ENCODE data around the gene TIMP4. TPM values are rescaled to one million over a fixed set of nuclear protein-coding genes. Genes with fewer than 3 reads are reported as not detected.

TIMP4 gene
- total and polyA plus RNA-seq, 8 donors, result 2.6 to 13.4 (median 7.3) TPM

GRCh38 chr3:12191559-12191958 lies 32.8 kb upstream of the TIMP4 start:
- H3K4me3 ChIP-seq, result no peak overlapping the region
- intact Hi-C loops (cut with DNase I; ENCODE audit: low total_unique reads), result no loop called here
- TF ChIP-seq POLR2A (IDR thresholded peaks at IDR 0.05) (no peak), CTCF (IDR thresholded peaks at IDR 0.05) (no peak), POLR2AphosphoS5 (IDR thresholded peaks at IDR 0.05) (no peak), EP300 (IDR thresholded peaks at IDR 0.05) (no peak)
- no peaks in the 10 kb centered on the region for H3K27me3 ChIP-seq
- no peak for DNase-seq
- WGBS, 5 donors, result 85 to 94% (median 89%) methylated on average over 5 of the region's 5 CpGs
- no peak overlapping the region for H3K27ac ChIP-seq
- H3K36me3 ChIP-seq, result no peaks in the 10 kb centered on the region
- H3K9me3 ChIP-seq, result no peaks in the 10 kb centered on the region
- H3K4me1 ChIP-seq, result peaks cover 29 to 56% (median 37%) of the 10 kb centered on the region in 4 donors

DNA sequence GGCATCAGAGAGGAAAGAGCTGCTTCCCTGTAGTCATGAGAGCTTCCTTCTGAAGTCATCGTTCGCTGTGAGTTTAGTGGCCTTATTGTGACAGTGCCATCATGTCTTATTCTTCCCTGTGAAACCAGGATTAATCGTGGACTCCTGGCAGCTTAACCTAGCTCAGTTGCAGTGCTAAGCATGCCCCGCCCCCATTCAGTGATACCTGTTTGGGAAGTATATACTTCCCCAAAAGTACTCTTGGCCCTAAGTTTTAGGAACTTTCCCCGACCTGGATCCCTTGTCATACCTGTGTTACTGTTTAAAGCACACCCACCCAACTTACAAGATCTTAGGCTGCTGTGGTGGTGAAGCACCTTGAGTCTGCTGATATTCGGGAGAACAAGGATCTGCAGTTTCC lies 32.1 kb upstream of the TIMP4 start:
- Histone ChIP-seq H3K4me1 (peaks cover 29 to 56% (median 37%) of the 10 kb centered on the region in 4 donors), H3K36me3 (no peaks in the 10 kb centered on the region), H3K27me3 (no peaks in the 10 kb centered on the region), H3K4me3 (no peak overlapping the region), H3K9me3 (no peaks in the 10 kb centered on the region), H3K27ac (no peak overlapping the region)
- TF ChIP-seq POLR2AphosphoS5 (IDR thresholded peaks at IDR 0.05) (no peak), POLR2A (IDR thresholded peaks at IDR 0.05) (no peak), CTCF (IDR thresholded peaks at IDR 0.05) (no peak), EP300 (IDR thresholded peaks at IDR 0.05) (no peak)
- no peak for DNase-seq
- 84 to 90% (median 86%) methylated on average over 6 of the region's 6 CpGs for WGBS, 5 donors
- intact Hi-C loops (cut with DNase I; ENCODE audit: low total_unique reads), result no loop called here

DNA sequence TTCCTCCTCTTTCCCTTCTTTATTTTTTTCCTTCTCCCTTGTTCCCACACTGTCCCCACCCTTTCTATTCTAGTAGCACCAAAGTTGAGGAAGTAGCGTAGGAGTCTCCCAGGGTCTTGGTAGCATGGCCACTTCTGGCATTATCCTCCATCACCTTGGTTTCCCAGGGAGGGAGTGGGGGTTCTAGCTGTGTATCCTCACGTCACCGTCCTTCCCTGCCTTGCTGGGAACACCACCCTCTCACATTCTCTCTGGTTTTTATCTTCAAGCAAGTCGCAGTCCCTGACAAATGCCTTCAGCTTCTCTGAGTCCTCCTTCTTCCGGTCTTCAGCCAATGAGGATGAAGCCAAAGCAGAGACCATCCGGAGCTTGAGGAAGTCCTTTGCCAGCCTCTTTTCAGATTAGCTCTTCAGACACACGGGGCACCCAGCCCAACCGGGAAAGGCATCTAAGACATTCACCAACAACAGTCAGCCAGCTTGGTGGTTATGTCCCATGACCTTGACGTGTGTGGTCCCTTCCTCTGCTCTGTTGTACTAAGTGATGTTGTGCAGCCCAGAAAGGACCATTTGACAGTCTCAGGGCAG lies 31.6 kb upstream of the TIMP4 start:
- Histone ChIP-seq H3K4me3 (no peak overlapping the region), H3K4me1 (peaks cover 29 to 55% (median 35%) of the 10 kb centered on the region in 4 donors), H3K36me3 (no peaks in the 10 kb centered on the region), H3K27ac (no peak overlapping the region), H3K27me3 (no peaks in the 10 kb centered on the region), H3K9me3 (no peaks in the 10 kb centered on the region)
- 92 to 96% (median 94%) methylated on average over 9 of the region's 9 CpGs for WGBS, 5 donors
- TF ChIP-seq CTCF (IDR thresholded peaks at IDR 0.05), result no peak
- no peak for TF ChIP-seq EP300 (IDR thresholded peaks at IDR 0.05)
- TF ChIP-seq POLR2AphosphoS5 (IDR thresholded peaks at IDR 0.05), result no peak
- TF ChIP-seq POLR2A (IDR thresholded peaks at IDR 0.05), result no peak
- no peak for DNase-seq
- intact Hi-C loops (cut with DNase I; ENCODE audit: low total_unique reads), result no loop called here

DNA sequence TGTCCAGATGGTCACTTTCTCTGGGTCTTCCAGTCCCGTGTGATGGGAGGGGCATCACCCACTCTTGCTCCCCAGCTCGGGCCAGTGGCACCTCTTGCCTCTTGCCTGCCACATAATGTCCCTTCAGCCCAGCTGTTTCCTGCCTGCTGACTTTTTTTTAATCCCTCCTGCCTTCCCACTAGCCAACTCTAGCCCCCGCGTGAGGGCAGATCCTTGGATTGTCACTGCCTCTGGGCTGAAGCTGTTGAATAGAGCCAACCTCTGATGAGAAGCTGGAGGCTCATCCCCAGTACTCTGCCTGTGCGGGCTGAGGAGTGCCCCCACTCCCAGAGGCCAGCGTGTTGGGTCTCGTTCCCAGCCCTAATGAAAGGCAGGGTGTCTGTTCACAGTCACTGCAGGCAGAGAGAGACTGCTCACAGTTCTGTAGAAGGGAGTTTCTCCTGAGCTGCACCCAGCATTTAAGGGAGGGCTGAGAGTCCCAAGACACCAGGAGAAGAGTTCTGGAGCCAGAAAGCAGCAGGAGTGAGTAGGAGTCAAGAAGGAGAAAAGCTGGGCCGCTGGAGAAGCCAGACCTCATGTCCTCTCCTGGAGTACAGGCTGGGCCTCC lies 30.1 kb upstream of the TIMP4 start:
- Histone ChIP-seq H3K27ac (peak overlapping the region in 4 of 5 donors; percentile 69 to 87 (median 78)), H3K4me3 (no peak overlapping the region)
- DNase-seq, result no peak

More for the DNA sequence above, 30.1 kb upstream of the TIMP4 start:
- intact Hi-C loops (cut with DNase I; ENCODE audit: low total_unique reads), result no loop called here
- no peaks in the 10 kb centered on the region for H3K9me3 ChIP-seq
- WGBS, 5 donors, result 72 to 81% (median 75%) methylated on average over 5 to 8 of the region's 8 CpGs
- no peaks in the 10 kb centered on the region for H3K27me3 ChIP-seq
- H3K4me1 ChIP-seq, result peaks cover 19 to 40% (median 22%) of the 10 kb centered on the region in 4 donors
- TF ChIP-seq POLR2A (IDR thresholded peaks at IDR 0.05) (no peak), POLR2AphosphoS5 (IDR thresholded peaks at IDR 0.05) (no peak), EP300 (IDR thresholded peaks at IDR 0.05) (no peak), CTCF (IDR thresholded peaks at IDR 0.05) (no peak)
- no peaks in the 10 kb centered on the region for H3K36me3 ChIP-seq

All from stomach (tissue), 9 donors.